GM12872 (cell line): ENCODE data around the gene TUT4.

Source experiments
- CTCF ChIP-seq: IDR thresholded peaks from 3 replicates; pipeline ENCODE4 v1.5.1; 2011; ENCODE audit warnings: low read depth, mild to moderate bottlenecking, low read length, moderate library complexity; ENCODE audit not compliant: insufficient read depth

The TUT4 gene

GRCh38 chr1:52506349-52506748, 46.5 kb downstream of the TUT4 start:
- TF ChIP-seq CTCF = no peak

GRCh38 chr1:52504720-52505119, 48.2 kb downstream of the TUT4 start:
- no peak for TF ChIP-seq CTCF

GRCh38 chr1:52503706-52504105, 49.2 kb downstream of the TUT4 start:
- TF ChIP-seq CTCF = no peak

- TF ChIP-seq CTCF = no peak
Measured at GRCh38 chr1:52502789-52503188, 50.1 kb downstream of the TUT4 start.

GRCh38 chr1:52487632-52488031, 65.3 kb downstream of the TUT4 start:
- no peak for TF ChIP-seq CTCF

GRCh38 chr1:52482326-52483004, 70.4 kb downstream of the TUT4 start:
- TF ChIP-seq CTCF = no peak

- no peak for TF ChIP-seq CTCF
Measured at GRCh38 chr1:52479076-52479475, 73.8 kb downstream of the TUT4 start.
